Right renal pelvis (tissue), 4 donors: ENCODE data around the gene FAM76B. TPM values are rescaled to one million over a fixed set of nuclear protein-coding genes. Genes with fewer than 3 reads are reported as not detected.

ENCODE experiments used
- DNase-seq, 4 donors: peaks; one replicate each; pipeline ENCODE4 v3.0.0-alpha.2; 2013; ENCODE audit warnings: low read depth in 4 of 4, low spot score in 3 of 4, missing footprints in 1 of 4
- polyA plus RNA-seq, 4 donors: library from polyadenylated mRNA; unstranded; fragments of 120-200 nt; gene quantifications; one replicate each; pipeline ENCODE4 v1.2.1, GENCODE V29; 2013; ENCODE audit not compliant: insufficient read length in 4 of 4

FAM76B gene
- polyA plus RNA-seq, 4 donors: 47.1 to 66.6 (median 57.3) TPM

GRCh38 chr11:95734009-95734572 is 55.5 kb downstream of the FAM76B start:
- no peak for DNase-seq

- no peak for DNase-seq
These were observed 56.5 kb downstream of the FAM76B start for GRCh38 chr11:95732930-95733602.

GRCh38 chr11:95729462-95729861 is 60.1 kb downstream of the FAM76B start:
- no peak for DNase-seq

GRCh38 chr11:95728790-95729189 is 60.8 kb downstream of the FAM76B start:
- no peak for DNase-seq

- no peak for DNase-seq
These were observed 61.5 kb downstream of the FAM76B start for GRCh38 chr11:95728094-95728493.

- DNase-seq: no peak
These were observed 62.0 kb downstream of the FAM76B start for GRCh38 chr11:95727620-95728019.

GRCh38 chr11:95727111-95727510 is 62.5 kb downstream of the FAM76B start:
- DNase-seq: no peak

- DNase-seq: no peak
These were observed 64.4 kb downstream of the FAM76B start for GRCh38 chr11:95725196-95725595.

- DNase-seq: no peak
These were observed 66.1 kb downstream of the FAM76B start for GRCh38 chr11:95723361-95723942.

GRCh38 chr11:95720195-95720594 is 69.4 kb downstream of the FAM76B start:
- DNase-seq: no peak

Other genes with a start within 250 kb of the FAM76B start
- 10 to 100 TPM; 69.7 to 86.1 (median 83.6) TPM for gene CEP57, start 716 bp upstream of the FAM76B start, polyA plus RNA-seq
- gene MTMR2, start 134.3 kb upstream of the FAM76B start, polyA plus RNA-seq: 10 to 100 TPM; 61.2 to 63.3 (median 63.1) TPM